Keratinocyte (primary cell): ENCODE results near the gene ELP4. TPM values are rescaled to one million over a fixed set of nuclear protein-coding genes. Genes with fewer than 3 reads are reported as not detected.

Source experiments
- DNase-seq: peaks from one replicate; pipeline ENCODE4 v3.0.0-alpha.2; 2011; ENCODE audit warnings: low read depth, missing footprints, low spot score
- FAIRE-seq: peaks from 2 replicates; lab custom pipeline; 2011; peaks lifted over from hg19 to GRCh38; lab: Jason Lieb, UNC
- H2AFZ ChIP-seq: 2 replicates; pipeline ENCODE4 v1.6.0; 2012; ENCODE audit warnings: low read length, control low read depth, inconsistent platforms; ENCODE audit not compliant: control insufficient read depth
- H3K27ac ChIP-seq: 2 replicates; pipeline ENCODE4 v1.5.1; 2011; ENCODE audit warnings: low read length; ENCODE audit not compliant: control insufficient read depth, insufficient read depth
- H3K27me3 ChIP-seq: 3 replicates; pipeline ENCODE4 v1.6.0; 2011; ENCODE audit warnings: low read length; ENCODE audit not compliant: control insufficient read depth, insufficient read depth; ENCODE audit errors: extremely low read depth
- H3K36me3 ChIP-seq, 2 experiments: 2 replicates in 1 of 2; 3 replicates in 1 of 2; pipeline ENCODE4 v1.5.1; 2011; ENCODE audit warnings: low read length in 2 of 2, mild to moderate bottlenecking in 1 of 2; ENCODE audit not compliant: control insufficient read depth in 2 of 2, insufficient read depth in 2 of 2; ENCODE audit errors: extremely low read depth in 1 of 2
- H3K4me1 ChIP-seq: 3 replicates; pipeline ENCODE4 v1.5.1; 2011; ENCODE audit warnings: low read length; ENCODE audit not compliant: control insufficient read depth, insufficient read depth; ENCODE audit errors: extremely low read depth
- H3K4me2 ChIP-seq: 3 replicates; pipeline ENCODE4 v1.6.0; 2011; ENCODE audit warnings: low read depth, low read length; ENCODE audit not compliant: control insufficient read depth, insufficient read depth; ENCODE audit errors: extremely low read depth
- H3K4me3 ChIP-seq, 3 experiments: fragments of 200-600 bp in 1 of 3; sonication (generic) in 1 of 3; 2 replicates in 2 of 3; 3 replicates in 1 of 3; pipeline ENCODE4 v1.5.1; 2011 to 2016; ENCODE audit warnings: low read length in 3 of 3, mild to moderate bottlenecking in 3 of 3, control low read depth in 2 of 3, inconsistent platforms in 1 of 3, low read depth in 1 of 3, mixed read lengths in 1 of 3, mixed run types in 1 of 3, moderate library complexity in 1 of 3; ENCODE audit not compliant: control insufficient read depth in 2 of 3, insufficient read depth in 2 of 3; ENCODE audit errors: extremely low read depth in 1 of 3
- H3K79me2 ChIP-seq: 2 replicates; pipeline ENCODE4 v1.6.0; 2012; ENCODE audit warnings: low read length; ENCODE audit not compliant: control insufficient read depth, insufficient read depth
- H3K9ac ChIP-seq: 3 replicates; pipeline ENCODE4 v1.6.0; 2011; ENCODE audit warnings: low read length; ENCODE audit not compliant: control insufficient read depth, insufficient read depth; ENCODE audit errors: extremely low read depth
- H3K9me1 ChIP-seq: 3 replicates; pipeline ENCODE4 v1.6.0; 2011; ENCODE audit warnings: low read length; ENCODE audit not compliant: control insufficient read depth, insufficient read depth; ENCODE audit errors: extremely low read depth
- H3K9me3 ChIP-seq: 2 replicates; pipeline ENCODE4 v1.5.1; 2012; ENCODE audit warnings: low read depth, low read length; ENCODE audit not compliant: control insufficient read depth
- H4K20me1 ChIP-seq: 3 replicates; pipeline ENCODE4 v1.6.0; 2011; ENCODE audit warnings: low read length; ENCODE audit not compliant: control insufficient read depth, insufficient read depth; ENCODE audit errors: extremely low read depth
- EZH2 ChIP-seq: IDR thresholded peaks from one replicate; pipeline ENCODE4 v1.6.1; 2012; ENCODE audit warnings: inconsistent platforms, mild to moderate bottlenecking, low read length, moderate library complexity
- dilution Hi-C: fragments of 300-500 bp; cut with MboI; formaldehyde crosslinking; loops from one replicate; pipeline ENCODE4 v1.7.0; 2020; ENCODE audit warnings: low sequenced_read_pairs; ENCODE audit not compliant: extremely low pct_ligation_motif_present
- polyA plus RNA-seq, 5 experiments: library from polyadenylated mRNA; depleted of rRNA in 3 of 5; stranded (reverse) in 3 of 5; stranded (forward) in 1 of 5; unstranded in 1 of 5; fragments of >200 nt; gene quantifications; 1 replicate in 1 of 5; 2 replicates in 3 of 5; 3 replicates in 1 of 5; pipeline versions ENCODE4 v1.2.1 to v1.2.3, GENCODE V29; 2011 to 2012; ENCODE audit warnings: missing spikeins in 2 of 5, low read depth in 1 of 5, low replicate concordance in 1 of 5
- TF ChIP-seq, protein P1 (sequence below), 3 experiments: IDR thresholded peaks in 1 of 3; conservative IDR thresholded peaks in 1 of 3; optimal IDR thresholded peaks in 1 of 3; 2 replicates in 2 of 3; 3 replicates in 1 of 3; pipeline versions ENCODE3 to v1.5.1; 2011; ENCODE audit warnings: low read length in 3 of 3, mild to moderate bottlenecking in 3 of 3, moderate library complexity in 2 of 3, control low read depth in 1 of 3, inconsistent platforms in 1 of 3; ENCODE audit not compliant: insufficient read depth in 2 of 3; ENCODE audit errors: extremely low read depth in 1 of 3

Gene ELP4
- polyA plus RNA-seq, 1 donor (not counting 4 experiments of a cell fraction or from before 2014, with no cell fraction given) = 29.6 TPM

DNA sequence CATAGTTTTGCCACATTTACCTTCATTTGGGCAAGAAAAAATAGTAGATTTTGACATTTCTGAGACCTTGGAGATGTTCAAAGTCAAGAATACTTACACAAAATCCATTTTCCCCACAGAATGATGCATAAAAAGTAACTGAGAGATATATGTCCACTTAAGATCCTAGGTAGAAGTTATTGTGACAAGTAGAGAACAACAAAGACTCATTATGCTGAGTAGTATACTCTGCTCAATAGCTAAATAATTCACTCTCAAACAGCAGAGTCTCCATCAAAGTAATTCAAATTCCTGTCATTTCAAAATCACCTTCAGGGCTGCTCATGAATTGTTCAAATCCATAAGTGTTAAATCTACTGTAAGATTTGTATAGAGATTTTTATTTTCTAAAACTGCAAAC is 35.5 kb upstream of the ELP4 start:
- Histone ChIP-seq H3K79me2 (no peaks in the 10 kb centered on the region), H3K27me3 (no peaks in the 10 kb centered on the region), H3K36me3 (no peaks in the 10 kb centered on the region), H3K27ac (no peak overlapping the region), H3K4me1 (no peaks in the 10 kb centered on the region), H3K9ac (no peak overlapping the region), H4K20me1 (peaks cover 3% of the 10 kb centered on the region), H3K4me2 (no peak overlapping the region), H2AFZ (no peak overlapping the region), H3K9me3 (no peaks in the 10 kb centered on the region), H3K9me1 (no peaks in the 10 kb centered on the region), H3K4me3 (no peak overlapping the region)
- dilution Hi-C loops = no loop called here
- FAIRE-seq (no peak), DNase-seq (no peak)
- TF ChIP-seq, protein P1, sequence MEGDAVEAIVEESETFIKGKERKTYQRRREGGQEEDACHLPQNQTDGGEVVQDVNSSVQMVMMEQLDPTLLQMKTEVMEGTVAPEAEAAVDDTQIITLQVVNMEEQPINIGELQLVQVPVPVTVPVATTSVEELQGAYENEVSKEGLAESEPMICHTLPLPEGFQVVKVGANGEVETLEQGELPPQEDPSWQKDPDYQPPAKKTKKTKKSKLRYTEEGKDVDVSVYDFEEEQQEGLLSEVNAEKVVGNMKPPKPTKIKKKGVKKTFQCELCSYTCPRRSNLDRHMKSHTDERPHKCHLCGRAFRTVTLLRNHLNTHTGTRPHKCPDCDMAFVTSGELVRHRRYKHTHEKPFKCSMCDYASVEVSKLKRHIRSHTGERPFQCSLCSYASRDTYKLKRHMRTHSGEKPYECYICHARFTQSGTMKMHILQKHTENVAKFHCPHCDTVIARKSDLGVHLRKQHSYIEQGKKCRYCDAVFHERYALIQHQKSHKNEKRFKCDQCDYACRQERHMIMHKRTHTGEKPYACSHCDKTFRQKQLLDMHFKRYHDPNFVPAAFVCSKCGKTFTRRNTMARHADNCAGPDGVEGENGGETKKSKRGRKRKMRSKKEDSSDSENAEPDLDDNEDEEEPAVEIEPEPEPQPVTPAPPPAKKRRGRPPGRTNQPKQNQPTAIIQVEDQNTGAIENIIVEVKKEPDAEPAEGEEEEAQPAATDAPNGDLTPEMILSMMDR (optimal IDR thresholded peaks at IDR 0.05 in 1 of 3, IDR thresholded peaks at IDR 0.05 in 1 of 3, conservative IDR thresholded peaks at IDR 0.05 in 1 of 3; ENCODE audit: extremely low read depth in 1 of 3, insufficient read depth in 2 of 3, low read length in 3 of 3) = no peak
- no peak for TF ChIP-seq EZH2

DNA sequence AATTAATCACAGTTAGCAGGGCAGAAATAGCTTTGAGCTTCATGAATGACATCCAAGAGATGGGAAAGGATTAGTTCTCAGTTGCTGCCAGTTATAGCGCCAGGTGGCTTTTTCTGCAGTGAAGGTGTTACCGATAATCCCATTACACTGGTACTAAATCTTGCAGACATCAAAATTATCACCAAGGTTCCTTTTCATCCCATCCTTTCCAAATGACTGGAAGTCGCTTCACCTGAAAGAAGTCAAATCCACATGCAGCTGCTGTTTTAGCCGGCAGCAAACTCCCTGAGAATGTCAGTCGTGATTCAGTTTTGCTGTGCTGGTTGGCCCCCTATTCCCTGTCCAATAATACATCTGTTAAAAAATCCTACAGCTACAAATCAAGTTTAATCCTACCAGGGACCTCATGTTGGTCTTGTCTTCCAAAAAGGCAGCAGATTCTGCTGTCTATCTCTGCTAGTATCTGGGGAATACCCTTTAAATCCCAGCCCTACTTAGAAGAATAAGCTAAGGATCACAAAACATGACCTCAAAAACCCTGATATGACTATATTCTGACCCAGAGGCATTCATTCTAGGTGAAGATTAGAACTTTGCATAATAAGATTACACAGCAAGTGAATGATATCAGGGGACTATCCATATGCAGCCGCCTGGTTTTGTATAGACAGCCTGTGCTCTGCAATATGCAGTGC is 31.9 kb upstream of the ELP4 start:
- H3K79me2 ChIP-seq = peaks cover 2% of the 10 kb centered on the region

More for the DNA sequence above, 31.9 kb upstream of the ELP4 start:
- no peaks in the 10 kb centered on the region for H3K4me1 ChIP-seq
- DNase-seq (no peak), FAIRE-seq (no peak)
- H3K4me3 ChIP-seq = no peak overlapping the region
- H4K20me1 ChIP-seq = peaks cover 3% of the 10 kb centered on the region
- no peaks in the 10 kb centered on the region for H3K9me1 ChIP-seq
- no peak overlapping the region for H3K4me2 ChIP-seq
- TF ChIP-seq EZH2 = no peak
- TF ChIP-seq, protein P1 (optimal IDR thresholded peaks at IDR 0.05 in 1 of 3, IDR thresholded peaks at IDR 0.05 in 1 of 3, conservative IDR thresholded peaks at IDR 0.05 in 1 of 3; ENCODE audit: extremely low read depth in 1 of 3, insufficient read depth in 2 of 3, low read length in 3 of 3) = no peak
- H3K36me3 ChIP-seq = no peaks in the 10 kb centered on the region
- H3K27me3 ChIP-seq = no peaks in the 10 kb centered on the region
- H3K9me3 ChIP-seq = no peaks in the 10 kb centered on the region
- no peak overlapping the region for H2AFZ ChIP-seq
- H3K27ac ChIP-seq = no peak overlapping the region
- dilution Hi-C loops = no loop called here
- no peak overlapping the region for H3K9ac ChIP-seq
